ACC112 (cell line): ENCODE measurements around the gene PEX6.

ENCODE experiments used
- H2AFZ ChIP-seq: fragments of 200-600 bp; sonication (generic); one replicate; pipeline ENCODE4 v1.6.0; 2017; ENCODE audit warnings: antibody characterized with exemption, low read length; ENCODE audit not compliant: unreplicated experiment
- H3K27ac ChIP-seq: fragments of 200-600 bp; sonication (generic); 2 replicates; pipeline ENCODE4 v1.5.1; 2014; ENCODE audit warnings: low read depth, mild to moderate bottlenecking, antibody characterized with exemption, low read length, moderate library complexity
- H3K27me3 ChIP-seq: fragments of 200-600 bp; sonication (generic); 2 replicates; pipeline ENCODE4 v1.6.1; 2014; ENCODE audit warnings: mild to moderate bottlenecking, antibody characterized with exemption, low read length, moderate library complexity, mixed read lengths; ENCODE audit not compliant: insufficient read depth
- H3K36me3 ChIP-seq: fragments of 200-600 bp; sonication (generic); 2 replicates; pipeline ENCODE4 v1.6.1; 2016; ENCODE audit warnings: mild to moderate bottlenecking, antibody characterized with exemption, low read length, moderate library complexity, mixed read lengths; ENCODE audit not compliant: insufficient read depth
- H3K4me1 ChIP-seq: fragments of 200-600 bp; sonication (generic); one replicate; pipeline ENCODE4 v1.6.1; 2016; ENCODE audit warnings: low read length, mixed read lengths; ENCODE audit not compliant: insufficient read depth, unreplicated experiment, control insufficient read depth
- H3K4me3 ChIP-seq: fragments of 200-600 bp; sonication (generic); 2 replicates; pipeline ENCODE4 v1.5.1; 2014; ENCODE audit warnings: mild to moderate bottlenecking, low read depth, low read length
- H3K79me2 ChIP-seq: fragments of 200-600 bp; sonication (generic); one replicate; pipeline ENCODE4 v1.6.0; 2016; ENCODE audit warnings: low read length; ENCODE audit not compliant: control insufficient read depth, unreplicated experiment, insufficient read depth

The PEX6 gene

GRCh38 chr6:42933205-42933604, 45.8 kb downstream of the PEX6 start:
- Histone ChIP-seq H3K4me1 (peaks cover 13% of the 10 kb centered on the region), H3K27me3 (no peaks in the 10 kb centered on the region), H3K79me2 (peaks cover 33% of the 10 kb centered on the region), H3K36me3 (peaks cover 5% of the 10 kb centered on the region; the same call in 1 of the 2 replicates), H2AFZ (no peak overlapping the region), H3K4me3 (no peak overlapping the region), H3K27ac (no peak overlapping the region)

DNA sequence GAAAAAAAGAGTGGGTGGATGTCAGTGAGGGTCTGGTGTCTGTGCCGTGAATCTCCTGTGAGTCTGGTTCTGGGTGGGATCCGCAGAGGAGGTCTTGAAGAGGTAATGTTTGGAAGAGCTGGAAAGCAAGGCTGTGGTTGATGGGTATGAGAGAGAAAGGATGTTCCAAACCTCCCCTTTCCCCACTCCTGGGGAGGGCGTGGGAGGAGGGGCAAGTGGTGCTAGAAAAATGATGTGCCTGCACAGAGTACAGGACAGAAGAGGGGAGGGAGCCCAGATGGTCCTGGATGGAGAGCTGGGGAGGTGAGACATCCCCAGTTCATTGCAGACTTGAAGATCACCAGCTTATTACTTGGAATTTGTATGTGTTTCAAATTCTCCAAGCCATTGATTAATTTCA, 46.6 kb downstream of the PEX6 start:
- Histone ChIP-seq H3K4me1 (peaks cover 13% of the 10 kb centered on the region), H3K36me3 (peaks cover 5% of the 10 kb centered on the region; the same call in 1 of the 2 replicates), H3K27me3 (no peaks in the 10 kb centered on the region), H3K4me3 (no peak overlapping the region), H3K79me2 (peaks cover 33% of the 10 kb centered on the region), H3K27ac (no peak overlapping the region), H2AFZ (no peak overlapping the region)

GRCh38 chr6:42929821-42930360, 49.1 kb downstream of the PEX6 start:
- H3K4me1 ChIP-seq, result peaks cover 13% of the 10 kb centered on the region
- no peaks in the 10 kb centered on the region for H3K27me3 ChIP-seq
- peak overlapping the region; percentile 92 for H3K4me3 ChIP-seq
- H3K79me2 ChIP-seq, result peaks cover 33% of the 10 kb centered on the region
- peak overlapping the region; percentile 93 for H2AFZ ChIP-seq
- no peaks in the 10 kb centered on the region for H3K36me3 ChIP-seq
- H3K27ac ChIP-seq, result peak overlapping the region; percentile 82

- Histone ChIP-seq H3K4me3 (peak within 1 kb of the TSS; percentile 92), H3K4me1 (peaks cover 13% of the 10 kb centered on the region), H2AFZ (peak within 1 kb of the TSS; percentile 97), H3K27ac (peak within 1 kb of the TSS; percentile 82), H3K79me2 (peaks cover 30% of the 10 kb centered on the region), H3K27me3 (no peaks in the 10 kb centered on the region), H3K36me3 (no peaks in the 10 kb centered on the region)
These were observed 49.8 kb downstream of the PEX6 start, which contains the start of gene CNPY3 for GRCh38 chr6:42928986-42929820. TSS of gene CNPY3 (plus strand) at chr6:42929480. CDS start at chr6:42929571, 91 bp downstream.

- peaks cover 8% of the 10 kb centered on the region for H3K4me1 ChIP-seq
- H3K79me2 ChIP-seq, result peaks cover 2% of the 10 kb centered on the region
- H3K4me3 ChIP-seq, result no peak overlapping the region
- no peak overlapping the region for H2AFZ ChIP-seq
- no peaks in the 10 kb centered on the region for H3K27me3 ChIP-seq
- H3K36me3 ChIP-seq, result no peaks in the 10 kb centered on the region
- no peak overlapping the region for H3K27ac ChIP-seq
These were observed 53.6 kb downstream of the PEX6 start for GRCh38 chr6:42925248-42925857.

- Histone ChIP-seq H3K27me3 (no peaks in the 10 kb centered on the region), H3K4me3 (no peak overlapping the region), H3K36me3 (no peaks in the 10 kb centered on the region), H3K79me2 (no peaks in the 10 kb centered on the region), H3K27ac (no peak overlapping the region), H2AFZ (no peak overlapping the region), H3K4me1 (peaks cover 11% of the 10 kb centered on the region)
These were observed 55.3 kb downstream of the PEX6 start for GRCh38 chr6:42923666-42924065.

DNA sequence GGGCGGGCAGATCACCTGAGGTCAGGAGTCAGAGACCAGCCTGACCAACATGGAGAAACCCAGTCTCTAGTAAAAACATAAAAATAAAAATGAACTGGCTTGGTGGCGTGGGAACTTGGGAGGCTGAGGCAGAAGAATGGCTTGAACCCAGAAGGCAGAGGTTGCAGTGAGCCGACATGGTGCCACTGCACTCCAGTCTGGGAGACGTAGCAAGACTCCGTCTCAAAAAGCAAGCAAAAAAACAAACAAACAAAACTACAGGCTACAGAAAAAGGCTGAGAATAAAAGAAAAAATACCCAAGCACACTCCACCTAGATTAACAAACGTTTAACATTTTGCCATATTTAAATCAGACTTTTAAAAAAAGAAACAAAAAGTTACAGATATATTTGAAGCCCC, 57.2 kb downstream of the PEX6 start:
- Histone ChIP-seq H3K4me3 (no peak overlapping the region), H3K79me2 (no peaks in the 10 kb centered on the region), H2AFZ (no peak overlapping the region), H3K36me3 (no peaks in the 10 kb centered on the region), H3K27ac (no peak overlapping the region), H3K4me1 (peaks cover 6% of the 10 kb centered on the region), H3K27me3 (no peaks in the 10 kb centered on the region)

DNA sequence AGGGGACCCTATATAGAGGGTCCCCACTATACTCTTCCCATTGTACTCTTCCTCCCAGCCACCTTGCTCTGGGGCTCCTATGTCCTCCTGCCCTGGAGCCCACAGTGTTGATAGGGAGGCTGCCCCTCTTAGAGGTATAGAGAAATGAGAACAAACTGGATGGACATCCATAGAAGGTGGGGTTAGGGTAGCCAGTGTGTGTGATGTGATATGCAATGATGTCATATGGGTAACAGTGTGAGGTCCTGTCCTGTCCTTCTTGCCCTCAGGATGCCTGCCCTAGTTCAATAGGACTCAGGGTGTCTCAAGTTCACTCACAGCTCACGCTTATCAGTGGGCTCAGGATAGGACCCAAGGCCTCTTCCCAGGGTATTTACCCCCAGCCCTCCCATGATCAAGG, 62.7 kb downstream of the PEX6 start:
- H3K36me3 ChIP-seq, result no peaks in the 10 kb centered on the region
- no peaks in the 10 kb centered on the region for H3K79me2 ChIP-seq
- H3K4me3 ChIP-seq, result no peak overlapping the region
- no peak overlapping the region for H3K27ac ChIP-seq
- H3K4me1 ChIP-seq, result peaks cover 4% of the 10 kb centered on the region
- H2AFZ ChIP-seq, result no peak overlapping the region
- peaks cover 11% of the 10 kb centered on the region for H3K27me3 ChIP-seq

- no peaks in the 10 kb centered on the region for H3K79me2 ChIP-seq
- no peak within 1 kb of the TSS for H3K27ac ChIP-seq
- H2AFZ ChIP-seq, result no peak within 1 kb of the TSS
These were observed 63.2 kb downstream of the PEX6 start, which contains the start of gene PTCRA for GRCh38 chr6:42915732-42916131. TSS of gene PTCRA (plus strand) at chr6:42916053. CDS start at chr6:42916070, 17 bp downstream.

GRCh38 chr6:42914546-42914945, 64.4 kb downstream of the PEX6 start:
- H3K27me3 ChIP-seq, result peaks cover 14% of the 10 kb centered on the region
- no peaks in the 10 kb centered on the region for H3K4me1 ChIP-seq
- no peaks in the 10 kb centered on the region for H3K79me2 ChIP-seq
- no peak overlapping the region for H3K27ac ChIP-seq
- H3K4me3 ChIP-seq, result no peak overlapping the region
- no peak overlapping the region for H2AFZ ChIP-seq
- no peaks in the 10 kb centered on the region for H3K36me3 ChIP-seq

More at GRCh38 chr6:42915732-42916131, 63.2 kb downstream of the PEX6 start, which contains the start of gene PTCRA:
- no peaks in the 10 kb centered on the region for H3K36me3 ChIP-seq
- H3K4me1 ChIP-seq, result peaks cover 4% of the 10 kb centered on the region
- H3K27me3 ChIP-seq, result peaks cover 14% of the 10 kb centered on the region
- no peak within 1 kb of the TSS for H3K4me3 ChIP-seq
